PC-9 (cell line): ENCODE results near the gene RGS6. TPM values are rescaled to one million over a fixed set of nuclear protein-coding genes. Genes with fewer than 3 reads are reported as not detected.

Experiments used
- BruUV-seq: library from RNA; stranded (reverse); fragments of 400-500 nt; replicated peaks from 2 replicates; lab custom pipeline; 2021; lab: Mats Ljungman, UMichigan
- CTCF ChIA-PET: fragments of 300-600 bp; sonication (Branson Sonifier 250); formaldehyde crosslinking; loops from one replicate; lab custom pipeline; 2022; ENCODE audit warnings: antibody characterized with exemption; lab: Charles Lee
- POLR2A ChIA-PET: fragments of 300-600 bp; sonication (Branson Sonifier 250); formaldehyde crosslinking; loops from one replicate; lab custom pipeline; 2022; ENCODE audit warnings: antibody characterized with exemption; ENCODE audit not compliant: unreplicated experiment; lab: Charles Lee
- DNase-seq, 2 experiments: peaks; one replicate each; pipeline versions ENCODE4 v3.0.0 to v3.0.0-alpha.2; 2015 to 2022; ENCODE audit warnings: mixed read lengths in 1 of 2
- H2AFZ ChIP-seq: fragments of 200-600 bp; sonication (generic); 2 replicates; pipeline ENCODE4 v1.8.1; 2017; ENCODE audit warnings: antibody characterized with exemption
- H3F3A ChIP-seq: fragments of 200-600 bp; sonication (generic); 2 replicates; pipeline ENCODE4 v1.8.1; 2017; ENCODE audit warnings: antibody characterized with exemption, mild to moderate bottlenecking, low read depth; ENCODE audit not compliant: insufficient read depth
- H3K27ac ChIP-seq: fragments of 200-600 bp; sonication (generic); 2 replicates; pipeline ENCODE4 v1.6.1; 2016; ENCODE audit warnings: mixed run types
- H3K27me3 ChIP-seq: fragments of 200-600 bp; sonication (generic); 2 replicates; pipeline ENCODE4 v1.6.1; 2016; ENCODE audit warnings: low read depth, mixed run types; ENCODE audit not compliant: insufficient read depth
- H3K36me3 ChIP-seq: fragments of 200-600 bp; sonication (generic); 2 replicates; pipeline ENCODE4 v1.6.1; 2016; ENCODE audit warnings: low read depth, mixed run types
- H3K4me1 ChIP-seq: fragments of 200-600 bp; sonication (generic); replicated peaks from 2 replicates; pipeline ENCODE4 v1.6.1; 2016; ENCODE audit warnings: mixed run types; ENCODE audit not compliant: insufficient read depth
- H3K4me2 ChIP-seq: fragments of 200-600 bp; sonication (generic); 2 replicates; pipeline ENCODE4 v1.6.1; 2017; ENCODE audit warnings: mixed run types
- H3K4me3 ChIP-seq: fragments of 200-600 bp; sonication (generic); 2 replicates; pipeline ENCODE4 v1.6.1; 2016; ENCODE audit warnings: mixed run types
- H3K79me2 ChIP-seq: fragments of 200-600 bp; sonication (generic); 2 replicates; pipeline ENCODE4 v1.6.1; 2017; ENCODE audit warnings: low read depth, mixed run types
- H3K9me2 ChIP-seq: fragments of 200-600 bp; sonication (generic); 2 replicates; pipeline ENCODE4 v1.8.1; 2017; ENCODE audit warnings: mild to moderate bottlenecking; ENCODE audit not compliant: insufficient read depth
- H3K9me3 ChIP-seq: fragments of 200-600 bp; sonication (generic); 2 replicates; pipeline ENCODE4 v1.8.1; 2016; ENCODE audit warnings: low read depth; ENCODE audit not compliant: insufficient read depth
- H4K20me1 ChIP-seq: fragments of 200-600 bp; sonication (generic); 2 replicates; pipeline ENCODE4 v1.8.1; 2017; ENCODE audit not compliant: insufficient read depth
- EZH2 ChIP-seq: fragments of 200-600 bp; sonication (generic); IDR thresholded peaks from 2 replicates; pipeline ENCODE4 v1.8.0; 2017; ENCODE audit warnings: antibody characterized with exemption, low read depth
- intact Hi-C: fragments of 100-400 bp; cut with micrococcal nuclease; formaldehyde crosslinking; loops from one replicate; pipeline ENCODE4 v1.10.0; 2022; ENCODE audit not compliant: unreplicated experiment
- total RNA-seq: library from RNA; stranded (reverse); gene quantifications from 2 replicates; pipeline ENCODE4 v1.2.3, GENCODE V29; 2021
- TF ChIP-seq, protein P1 (sequence below): fragments of 200-600 bp; sonication (generic); conservative IDR thresholded peaks from 2 replicates; pipeline ENCODE4 v1.6.1; 2017; ENCODE audit warnings: mixed run types, antibody characterized with exemption, mild to moderate bottlenecking, moderate library complexity

Gene RGS6
- total RNA-seq, 1 experiment from 2014 or later, result not detected

DNA sequence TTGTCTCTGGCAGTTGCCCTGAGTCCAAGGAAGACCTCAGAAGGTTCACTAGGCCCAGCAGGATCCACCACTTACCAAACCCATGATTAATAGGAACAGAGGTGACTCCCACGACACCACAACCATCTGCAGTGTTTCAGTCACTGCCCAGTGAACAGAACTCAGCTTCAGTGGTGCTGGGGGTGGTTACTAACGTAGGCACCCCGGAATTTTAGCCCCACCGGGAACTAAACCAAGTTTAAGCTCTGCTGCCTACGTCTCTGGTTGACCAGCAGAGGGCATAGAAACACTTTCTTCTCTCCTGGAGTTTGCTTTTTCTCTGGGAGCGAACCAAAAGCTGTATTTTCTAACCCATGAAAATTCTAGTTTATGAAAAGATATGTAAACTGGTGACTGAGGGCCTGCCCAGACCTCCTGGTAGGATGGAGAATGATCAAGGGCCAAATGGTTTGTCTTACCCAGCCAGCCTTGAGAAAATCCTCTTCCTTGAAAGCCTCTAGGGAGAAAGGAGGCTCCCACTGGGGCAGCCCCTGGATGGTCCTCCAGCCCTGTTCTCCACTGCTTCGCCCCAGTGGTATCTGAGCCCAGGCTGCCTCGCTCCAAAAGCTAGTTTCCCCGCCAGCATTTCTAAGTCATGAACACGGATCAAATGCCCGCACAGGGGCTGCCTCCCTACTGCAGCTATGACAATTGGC lies 581.9 kb downstream of the RGS6 start:
- H3K79me2 ChIP-seq, result no peaks in the 10 kb centered on the region
- H3F3A ChIP-seq, result no peaks in the 10 kb centered on the region
- H3K27ac ChIP-seq, result no peak overlapping the region
- POLR2A ChIA-PET, result interaction anchor here (0.6 to 0.7 kb wide), 2 partner anchors 941 to 976 kb away, joined by 4 read pairs; partner anchors contain the start of gene RIOX1
- H3K4me2 ChIP-seq, result no peak overlapping the region
- BruUV-seq, result no TSS peak
- no peaks in the 10 kb centered on the region for H3K4me1 ChIP-seq
- H3K27me3 ChIP-seq, result peaks cover 48% of the 10 kb centered on the region
- H3K9me3 ChIP-seq, result no peaks in the 10 kb centered on the region
- H3K9me2 ChIP-seq, result no peaks in the 10 kb centered on the region
- CTCF ChIA-PET, result interaction anchor here (0.9 to 1.3 kb wide), 2 partner anchors 391 to 958 kb away, joined by 4 to 8 read pairs; no protein-coding TSS in a partner anchor
- no peak overlapping the region for H2AFZ ChIP-seq
- intact Hi-C loops, result loop anchor here (10.0 kb wide), 1 partner anchor 1201 kb away; the partner anchor contains the start of gene PNMA1
- DNase-seq, result no peak
- TF ChIP-seq EZH2, result no peak
- TF ChIP-seq, protein P1, sequence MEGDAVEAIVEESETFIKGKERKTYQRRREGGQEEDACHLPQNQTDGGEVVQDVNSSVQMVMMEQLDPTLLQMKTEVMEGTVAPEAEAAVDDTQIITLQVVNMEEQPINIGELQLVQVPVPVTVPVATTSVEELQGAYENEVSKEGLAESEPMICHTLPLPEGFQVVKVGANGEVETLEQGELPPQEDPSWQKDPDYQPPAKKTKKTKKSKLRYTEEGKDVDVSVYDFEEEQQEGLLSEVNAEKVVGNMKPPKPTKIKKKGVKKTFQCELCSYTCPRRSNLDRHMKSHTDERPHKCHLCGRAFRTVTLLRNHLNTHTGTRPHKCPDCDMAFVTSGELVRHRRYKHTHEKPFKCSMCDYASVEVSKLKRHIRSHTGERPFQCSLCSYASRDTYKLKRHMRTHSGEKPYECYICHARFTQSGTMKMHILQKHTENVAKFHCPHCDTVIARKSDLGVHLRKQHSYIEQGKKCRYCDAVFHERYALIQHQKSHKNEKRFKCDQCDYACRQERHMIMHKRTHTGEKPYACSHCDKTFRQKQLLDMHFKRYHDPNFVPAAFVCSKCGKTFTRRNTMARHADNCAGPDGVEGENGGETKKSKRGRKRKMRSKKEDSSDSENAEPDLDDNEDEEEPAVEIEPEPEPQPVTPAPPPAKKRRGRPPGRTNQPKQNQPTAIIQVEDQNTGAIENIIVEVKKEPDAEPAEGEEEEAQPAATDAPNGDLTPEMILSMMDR, result peak; percentile 60
- H3K4me3 ChIP-seq, result no peak overlapping the region
- H4K20me1 ChIP-seq, result no peaks in the 10 kb centered on the region
- no peaks in the 10 kb centered on the region for H3K36me3 ChIP-seq

DNA sequence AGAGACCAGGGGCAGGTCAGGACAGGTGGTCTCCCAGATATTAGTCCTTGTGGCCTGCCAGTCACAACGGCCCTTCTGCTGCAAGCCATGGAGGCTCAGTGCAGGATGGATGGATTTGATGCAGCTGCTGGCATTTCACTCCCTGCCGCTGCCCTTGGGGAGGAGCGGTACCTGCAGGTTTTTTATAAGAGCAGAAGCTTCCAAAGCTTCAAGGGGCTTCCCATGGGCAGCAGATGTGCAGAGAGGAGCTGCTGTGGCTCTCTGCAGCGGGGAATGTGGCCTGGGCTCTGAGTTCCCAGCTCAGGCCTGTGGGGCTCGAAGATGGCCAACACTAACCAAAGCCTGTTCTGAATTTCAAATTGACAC lies 582.4 kb downstream of the RGS6 start:
- H3K4me2 ChIP-seq, result no peak overlapping the region
- peaks cover 42% of the 10 kb centered on the region for H3K27me3 ChIP-seq
- H3K79me2 ChIP-seq, result no peaks in the 10 kb centered on the region
- no TSS peak for BruUV-seq
- ChIA-PET POLR2A (interaction anchor here (0.7 kb wide), 1 partner anchor 976 kb away, joined by 4 read pairs; the partner anchor contains the start of gene RIOX1), CTCF (interaction anchor here (0.9 to 1.3 kb wide), 2 partner anchors 391 to 957 kb away, joined by 4 to 8 read pairs; no protein-coding TSS in a partner anchor)
- intact Hi-C loops, result loop anchor here (10.0 kb wide), 1 partner anchor 1200 kb away; the partner anchor contains the start of gene PNMA1
- no peaks in the 10 kb centered on the region for H3F3A ChIP-seq
- H3K27ac ChIP-seq, result no peak overlapping the region
- no peak overlapping the region for H3K4me3 ChIP-seq
- no peaks in the 10 kb centered on the region for H3K9me2 ChIP-seq
- H3K36me3 ChIP-seq, result no peaks in the 10 kb centered on the region
- no peaks in the 10 kb centered on the region for H3K9me3 ChIP-seq
- H3K4me1 ChIP-seq, result no peaks in the 10 kb centered on the region
- DNase-seq, result no peak
- no peaks in the 10 kb centered on the region for H4K20me1 ChIP-seq
- TF ChIP-seq, protein P1, result no peak
- TF ChIP-seq EZH2, result no peak
- H2AFZ ChIP-seq, result no peak overlapping the region

DNA sequence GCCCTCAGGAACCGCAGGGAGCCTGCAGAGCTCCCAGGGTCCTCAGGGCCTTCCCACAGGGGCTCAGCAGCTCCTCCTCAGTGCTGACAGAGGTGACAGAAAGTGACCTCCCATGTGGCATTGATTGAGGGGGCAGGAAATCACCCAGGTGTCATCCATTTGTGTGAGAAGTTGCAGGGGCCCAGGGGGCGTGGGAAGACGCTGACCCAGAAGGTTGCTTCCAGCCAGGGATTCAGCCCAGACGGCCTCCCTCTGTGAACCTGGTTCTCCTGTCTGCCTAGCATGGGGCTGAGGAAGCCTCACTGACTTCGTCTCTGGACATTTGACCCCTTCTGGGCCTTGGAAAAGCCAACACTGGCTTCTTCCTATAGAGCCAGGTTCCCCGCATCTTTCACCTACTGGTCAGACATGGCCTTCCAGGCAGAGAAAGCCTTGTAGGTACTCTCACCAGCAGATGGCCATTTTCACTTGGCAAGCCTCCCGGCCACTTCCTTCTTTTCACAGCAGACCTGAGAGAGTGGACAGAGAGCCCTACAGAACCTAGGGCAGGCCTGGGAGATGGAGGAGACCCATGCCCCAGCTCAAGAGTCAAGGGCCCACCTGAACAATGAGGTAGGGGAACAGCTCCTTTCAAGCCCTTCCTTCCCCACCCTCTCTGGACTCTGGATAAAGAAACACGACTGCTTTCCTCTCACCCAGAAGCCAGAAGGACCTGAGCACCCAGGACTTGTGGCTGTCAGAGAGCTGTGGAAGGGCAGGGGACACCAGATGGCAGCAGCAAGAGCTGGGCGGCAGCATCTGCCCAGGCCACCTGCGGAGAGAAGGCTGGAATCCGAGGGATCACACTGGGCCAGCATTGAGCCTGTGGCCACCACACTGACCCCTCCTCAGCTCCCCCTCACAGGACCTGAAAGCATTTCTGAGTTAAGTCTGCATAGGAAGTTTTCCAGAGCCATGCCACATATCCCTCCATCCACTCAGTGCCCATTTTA lies 583.8 kb downstream of the RGS6 start:
- BruUV-seq, result no TSS peak
- H2AFZ ChIP-seq, result no peak overlapping the region
- CTCF ChIA-PET, result interaction anchor here (0.6 kb wide), 1 partner anchor 379 kb away, joined by 8 read pairs; no protein-coding TSS in a partner anchor

More for the DNA sequence above, 583.8 kb downstream of the RGS6 start:
- H3K27me3 ChIP-seq, result peaks cover 38% of the 10 kb centered on the region
- no peaks in the 10 kb centered on the region for H3K4me1 ChIP-seq
- H3K36me3 ChIP-seq, result no peaks in the 10 kb centered on the region
- no peaks in the 10 kb centered on the region for H3F3A ChIP-seq
- DNase-seq, result no peak
- POLR2A ChIA-PET, result no interaction called here
- no peaks in the 10 kb centered on the region for H3K79me2 ChIP-seq
- intact Hi-C loops, result loop anchor here (10.0 kb wide), 1 partner anchor 1199 kb away; the partner anchor contains the start of gene PNMA1
- no peaks in the 10 kb centered on the region for H3K9me2 ChIP-seq
- H3K9me3 ChIP-seq, result no peaks in the 10 kb centered on the region
- TF ChIP-seq, protein P1, result no peak
- TF ChIP-seq EZH2, result no peak
- no peak overlapping the region for H3K4me3 ChIP-seq
- no peak overlapping the region for H3K4me2 ChIP-seq
- no peaks in the 10 kb centered on the region for H4K20me1 ChIP-seq
- no peak overlapping the region for H3K27ac ChIP-seq
